GM13977 (cell line): ENCODE data around the gene BMP6.
"Not testable (repeated sequence)": the region's sequence is repeated elsewhere in the genome, so short reads cannot be mapped to it uniquely, and the experiment has no call there.

Experiments
- DNase-seq: peaks from one replicate; pipeline ENCODE4 v3.0.0; 2012; ENCODE audit warnings: low spot score
- CTCF ChIP-seq: IDR thresholded peaks from 2 replicates; pipeline ENCODE4 v1.5.1; 2012; ENCODE audit warnings: mild to moderate bottlenecking, control low read depth; ENCODE audit not compliant: insufficient read depth; ENCODE audit errors: extremely low read depth, missing control alignments
- in situ Hi-C: fragments of 300-500 bp; cut with MboI; formaldehyde crosslinking; loops from one replicate; pipeline ENCODE4 v1.12.0; 2022; ENCODE audit warnings: low sequenced_read_pairs, low pct_unique_long_range_greater_than_20kb, mixed read lengths, inconsistent platforms; ENCODE audit not compliant: unreplicated experiment

BMP6 gene

GRCh38 chr6:7812623-7813022 lies 86.7 kb downstream of the BMP6 start:
- no peak for DNase-seq
- in situ Hi-C loops, result no loop called here
- no peak for TF ChIP-seq CTCF

- no peak for TF ChIP-seq CTCF
- in situ Hi-C loops, result no loop called here
- no peak for DNase-seq
These were observed 87.3 kb downstream of the BMP6 start for GRCh38 chr6:7813193-7813592.

- in situ Hi-C loops, result no loop called here
- TF ChIP-seq CTCF, result no peak
- no peak for DNase-seq
These were observed 87.8 kb downstream of the BMP6 start for GRCh38 chr6:7813704-7814103.

GRCh38 chr6:7815716-7816115 lies 89.8 kb downstream of the BMP6 start:
- in situ Hi-C loops, result no loop called here
- no peak for TF ChIP-seq CTCF
- DNase-seq, result no peak

- in situ Hi-C loops, DNase-seq: not testable (repeated sequence)
These were observed 91.3 kb downstream of the BMP6 start for GRCh38 chr6:7817184-7817583.

- no peak for TF ChIP-seq CTCF
- in situ Hi-C loops, result no loop called here
- no peak for DNase-seq
These were observed 92.6 kb downstream of the BMP6 start for GRCh38 chr6:7818257-7819214.

GRCh38 chr6:7819431-7820015 lies 93.6 kb downstream of the BMP6 start:
- DNase-seq, result no peak
- TF ChIP-seq CTCF, result no peak
- in situ Hi-C loops, result no loop called here
